Loucy (cell line): ENCODE results near the gene XPC.

ENCODE experiments used
- H2AFZ ChIP-seq: fragments of 200-600 bp; sonication (generic); 2 replicates; pipeline ENCODE4 v1.6.0; 2016; ENCODE audit warnings: antibody characterized with exemption, mild to moderate bottlenecking, low read length, moderate library complexity
- H3F3A ChIP-seq: fragments of 200-600 bp; 2 replicates; pipeline ENCODE4 v1.6.0; 2016; ENCODE audit warnings: antibody characterized with exemption, low read depth, mild to moderate bottlenecking
- H3K27me3 ChIP-seq: fragments of 200-600 bp; sonication (generic); 2 replicates; pipeline ENCODE4 v1.6.1; 2014; ENCODE audit warnings: low read length, mild to moderate bottlenecking; ENCODE audit not compliant: insufficient read depth, poor library complexity, severe bottlenecking
- H3K36me3 ChIP-seq: fragments of 200-600 bp; sonication (generic); 2 replicates; pipeline ENCODE4 v1.6.1; 2016; ENCODE audit warnings: low read length; ENCODE audit not compliant: insufficient read depth
- H3K4me1 ChIP-seq: fragments of 200-600 bp; sonication (generic); 2 replicates; pipeline ENCODE4 v1.5.1; 2014; ENCODE audit warnings: low read length, mild to moderate bottlenecking; ENCODE audit not compliant: insufficient read depth, poor library complexity, severe bottlenecking
- H3K4me2 ChIP-seq: fragments of 200-600 bp; sonication (generic); 2 replicates; pipeline ENCODE4 v1.6.0; 2014; ENCODE audit warnings: antibody characterized with exemption, low read length, low read depth, mild to moderate bottlenecking; ENCODE audit not compliant: poor library complexity, severe bottlenecking
- H3K4me3 ChIP-seq: fragments of 200-600 bp; sonication (generic); 2 replicates; pipeline ENCODE4 v1.5.1; 2014; ENCODE audit warnings: low read length, mild to moderate bottlenecking, mixed read lengths; ENCODE audit not compliant: poor library complexity, severe bottlenecking
- H3K79me2 ChIP-seq: fragments of 200-600 bp; sonication (generic); 2 replicates; pipeline ENCODE4 v1.6.1; 2014; ENCODE audit warnings: low read length; ENCODE audit not compliant: insufficient read depth
- H3K9ac ChIP-seq: fragments of 200-600 bp; sonication (generic); 2 replicates; pipeline ENCODE4 v1.6.0; 2014; ENCODE audit warnings: mild to moderate bottlenecking, low read depth, low read length, moderate library complexity; ENCODE audit not compliant: poor library complexity, severe bottlenecking
- H3K9me2 ChIP-seq: fragments of 200-600 bp; sonication (generic); replicated peaks from 2 replicates; pipeline ENCODE4 v1.6.1; 2016; ENCODE audit warnings: low read depth, low read length, mixed read lengths
- H3K9me3 ChIP-seq: fragments of 200-600 bp; sonication (generic); 2 replicates; pipeline ENCODE4 v1.6.1; 2014; ENCODE audit warnings: mild to moderate bottlenecking, antibody characterized with exemption, low read length, low read depth; ENCODE audit not compliant: insufficient read depth
- H4K20me1 ChIP-seq: fragments of 200-600 bp; sonication (generic); 2 replicates; pipeline ENCODE4 v1.6.0; 2014; ENCODE audit warnings: antibody characterized with exemption, low read length, mild to moderate bottlenecking; ENCODE audit not compliant: insufficient read depth, poor library complexity, severe bottlenecking
- EZH2phosphoT487 ChIP-seq: fragments of 200-600 bp; IDR thresholded peaks from 2 replicates; pipeline ENCODE4 v1.6.1; 2018; ENCODE audit warnings: antibody characterized with exemption, mild to moderate bottlenecking, moderate library complexity, borderline replicate concordance
- TF ChIP-seq, protein P1 (sequence below): fragments of 200-600 bp; sonication (generic); conservative IDR thresholded peaks from 2 replicates; pipeline ENCODE4 v1.5.1; 2014; ENCODE audit warnings: mild to moderate bottlenecking, antibody characterized with exemption, low read length

The XPC gene

GRCh38 chr3:14206548-14207177 lies 28.3 kb upstream of the XPC start:
- Histone ChIP-seq H3K4me1 (no peaks in the 10 kb centered on the region), H2AFZ (no peak overlapping the region)

GRCh38 chr3:14204515-14205284 lies 26.3 kb upstream of the XPC start:
- Histone ChIP-seq H3K4me1 (no peaks in the 10 kb centered on the region), H3K9me2 (no peaks in the 10 kb centered on the region), H4K20me1 (no peaks in the 10 kb centered on the region), H2AFZ (no peak overlapping the region), H3F3A (no peaks in the 10 kb centered on the region), H3K79me2 (no peaks in the 10 kb centered on the region), H3K4me3 (no peak overlapping the region), H3K9me3 (no peaks in the 10 kb centered on the region), H3K4me2 (no peak overlapping the region), H3K9ac (no peak overlapping the region), H3K36me3 (peaks cover 9% of the 10 kb centered on the region; the same call in 1 of the 2 replicates), H3K27me3 (no peaks in the 10 kb centered on the region)
- TF ChIP-seq, protein P1, sequence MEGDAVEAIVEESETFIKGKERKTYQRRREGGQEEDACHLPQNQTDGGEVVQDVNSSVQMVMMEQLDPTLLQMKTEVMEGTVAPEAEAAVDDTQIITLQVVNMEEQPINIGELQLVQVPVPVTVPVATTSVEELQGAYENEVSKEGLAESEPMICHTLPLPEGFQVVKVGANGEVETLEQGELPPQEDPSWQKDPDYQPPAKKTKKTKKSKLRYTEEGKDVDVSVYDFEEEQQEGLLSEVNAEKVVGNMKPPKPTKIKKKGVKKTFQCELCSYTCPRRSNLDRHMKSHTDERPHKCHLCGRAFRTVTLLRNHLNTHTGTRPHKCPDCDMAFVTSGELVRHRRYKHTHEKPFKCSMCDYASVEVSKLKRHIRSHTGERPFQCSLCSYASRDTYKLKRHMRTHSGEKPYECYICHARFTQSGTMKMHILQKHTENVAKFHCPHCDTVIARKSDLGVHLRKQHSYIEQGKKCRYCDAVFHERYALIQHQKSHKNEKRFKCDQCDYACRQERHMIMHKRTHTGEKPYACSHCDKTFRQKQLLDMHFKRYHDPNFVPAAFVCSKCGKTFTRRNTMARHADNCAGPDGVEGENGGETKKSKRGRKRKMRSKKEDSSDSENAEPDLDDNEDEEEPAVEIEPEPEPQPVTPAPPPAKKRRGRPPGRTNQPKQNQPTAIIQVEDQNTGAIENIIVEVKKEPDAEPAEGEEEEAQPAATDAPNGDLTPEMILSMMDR: no peak
- TF ChIP-seq EZH2phosphoT487: no peak

More at GRCh38 chr3:14206548-14207177, 28.3 kb upstream of the XPC start:
- Histone ChIP-seq H3K36me3 (no peaks in the 10 kb centered on the region), H3K79me2 (no peaks in the 10 kb centered on the region), H3F3A (no peaks in the 10 kb centered on the region), H3K4me2 (no peak overlapping the region), H3K27me3 (no peaks in the 10 kb centered on the region), H4K20me1 (no peaks in the 10 kb centered on the region), H3K9ac (no peak overlapping the region), H3K9me2 (no peaks in the 10 kb centered on the region), H3K4me3 (no peak overlapping the region), H3K9me3 (no peaks in the 10 kb centered on the region)
- TF ChIP-seq, protein P1: peak; percentile 30; the same call in 1 of the 2 replicates
- TF ChIP-seq EZH2phosphoT487: no peak

DNA sequence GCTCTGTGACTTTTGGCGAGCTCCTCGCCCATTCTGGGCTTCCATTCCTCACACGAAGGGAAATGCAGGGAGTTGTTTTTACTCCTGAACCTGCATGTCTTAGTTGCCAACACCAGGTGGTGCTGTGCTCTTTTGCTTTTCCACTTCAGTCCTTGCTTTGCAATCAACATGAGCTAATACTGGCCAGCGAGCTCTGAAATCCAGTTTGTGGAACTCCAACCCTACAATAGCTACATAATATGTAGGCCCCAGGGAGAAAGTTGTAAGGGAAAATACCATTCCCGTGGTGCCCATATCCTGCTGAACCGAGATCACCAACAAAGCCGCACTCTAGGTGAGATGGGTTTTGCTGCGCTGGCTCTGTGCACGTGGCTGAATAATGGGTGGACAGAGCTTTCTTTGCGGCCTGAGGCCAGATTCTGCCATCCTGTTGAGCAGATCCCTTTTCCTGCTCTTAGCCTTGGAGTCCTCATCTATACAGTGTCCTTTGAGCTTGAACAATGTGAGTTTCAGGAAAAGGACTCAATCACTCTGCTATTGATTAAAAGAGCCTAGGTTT lies 25.2 kb upstream of the XPC start:
- no peak overlapping the region for H3K4me2 ChIP-seq
- no peaks in the 10 kb centered on the region for H3K9me2 ChIP-seq
- H2AFZ ChIP-seq: no peak overlapping the region
- H3K27me3 ChIP-seq: no peaks in the 10 kb centered on the region
- H3K79me2 ChIP-seq: no peaks in the 10 kb centered on the region
- H3K36me3 ChIP-seq: peaks cover 20% of the 10 kb centered on the region; the same call in 1 of the 2 replicates
- no peaks in the 10 kb centered on the region for H4K20me1 ChIP-seq
- no peak overlapping the region for H3K9ac ChIP-seq
- no peaks in the 10 kb centered on the region for H3F3A ChIP-seq
- no peaks in the 10 kb centered on the region for H3K9me3 ChIP-seq
- no peak for TF ChIP-seq EZH2phosphoT487
- TF ChIP-seq, protein P1: peak; percentile 80
- no peak overlapping the region for H3K4me3 ChIP-seq
- H3K4me1 ChIP-seq: no peaks in the 10 kb centered on the region
